ENCODE data around the gene KDM6A. TPM values are rescaled to one million over a fixed set of nuclear protein-coding genes. Genes with fewer than 3 reads are reported as not detected.

Gene KDM6A
- total RNA-seq, 2 experiments from 2014 or later: 20.9 to 21.5 TPM

- Mint-ChIP-seq H3K36me3 (peaks cover 8% of the 10 kb centered on the region), H3K27me3 (no peaks in the 10 kb centered on the region), H3K4me1 (ENCODE audit: low read depth) (peaks cover 31% of the 10 kb centered on the region), H3K9me3 (peaks cover 8% of the 10 kb centered on the region), H3K27ac (no peak overlapping the region), H3K4me3 (no peak overlapping the region)
- intact Hi-C loops (cut with micrococcal nuclease): no loop called here
- ChIA-PET CTCF (no interaction called here), POLR2A (no interaction called here)
- no peak for DNase-seq
These were observed 18.7 kb downstream of the KDM6A start for GRCh38 chrX:44891642-44892041.

- Mint-ChIP-seq H3K27me3 (no peaks in the 10 kb centered on the region), H3K4me3 (no peak overlapping the region), H3K9me3 (peaks cover 11% of the 10 kb centered on the region), H3K4me1 (ENCODE audit: low read depth) (peaks cover 39% of the 10 kb centered on the region), H3K36me3 (peaks cover 14% of the 10 kb centered on the region), H3K27ac (no peak overlapping the region)
- DNase-seq: no peak
- POLR2A ChIA-PET: no interaction called here
- CTCF ChIA-PET: no interaction called here
- intact Hi-C loops (cut with micrococcal nuclease): no loop called here
These were observed 23.8 kb downstream of the KDM6A start for GRCh38 chrX:44896876-44897186.

GRCh38 chrX:44897539-44897938 is 24.6 kb downstream of the KDM6A start:
- DNase-seq: no peak
- no peak overlapping the region for H3K27ac Mint-ChIP-seq
- CTCF ChIA-PET: no interaction called here

GRCh38 chrX:44898411-44899221 is 25.6 kb downstream of the KDM6A start:
- H3K9me3 Mint-ChIP-seq: peaks cover 17% of the 10 kb centered on the region
- ChIA-PET CTCF (interaction anchor here (0.9 to 1.0 kb wide), 2 partner anchors 179 to 940 kb away, joined by 3 read pairs; no protein-coding TSS in a partner anchor), POLR2A (interaction anchor here (1.0 to 1.3 kb wide), 2 partner anchors 26 to 99 kb away, joined by 3 to 5 read pairs; partner anchors contain the start of gene KDM6A)
- peaks cover 50% of the 10 kb centered on the region for H3K4me1 Mint-ChIP-seq (ENCODE audit: low read depth)
- peak overlapping the region; percentile 45 for H3K27ac Mint-ChIP-seq
- peak; percentile 11 for DNase-seq
- no peak overlapping the region for H3K4me3 Mint-ChIP-seq
- H3K27me3 Mint-ChIP-seq: no peaks in the 10 kb centered on the region
- intact Hi-C loops (cut with micrococcal nuclease): no loop called here
- peaks cover 15% of the 10 kb centered on the region for H3K36me3 Mint-ChIP-seq

More at GRCh38 chrX:44897539-44897938, 24.6 kb downstream of the KDM6A start:
- intact Hi-C loops (cut with micrococcal nuclease): no loop called here
- H3K4me3 Mint-ChIP-seq: no peak overlapping the region
- POLR2A ChIA-PET: no interaction called here
- peaks cover 42% of the 10 kb centered on the region for H3K4me1 Mint-ChIP-seq (ENCODE audit: low read depth)
- peaks cover 15% of the 10 kb centered on the region for H3K36me3 Mint-ChIP-seq
- H3K9me3 Mint-ChIP-seq: peaks cover 13% of the 10 kb centered on the region
- H3K27me3 Mint-ChIP-seq: no peaks in the 10 kb centered on the region

- no peak overlapping the region for H3K4me3 Mint-ChIP-seq
These were observed 27.0 kb downstream of the KDM6A start for GRCh38 chrX:44899946-44900345.

GRCh38 chrX:44903107-44903506 is 30.1 kb downstream of the KDM6A start:
- CTCF ChIA-PET: no interaction called here

More at GRCh38 chrX:44899946-44900345, 27.0 kb downstream of the KDM6A start:
- Mint-ChIP-seq H3K4me1 (ENCODE audit: low read depth) (peaks cover 57% of the 10 kb centered on the region), H3K36me3 (peaks cover 15% of the 10 kb centered on the region), H3K27ac (no peak overlapping the region), H3K27me3 (no peaks in the 10 kb centered on the region), H3K9me3 (peaks cover 17% of the 10 kb centered on the region)
- ChIA-PET CTCF (interaction anchor here (1.0 kb wide), 1 partner anchor 941 kb away, joined by 3 read pairs; no protein-coding TSS in a partner anchor), POLR2A (interaction anchor here (1.3 kb wide), 1 partner anchor 98 kb away, joined by 3 read pairs; no protein-coding TSS in a partner anchor)
- intact Hi-C loops (cut with micrococcal nuclease): loop anchor here (10.0 kb wide), 1 partner anchor 95 kb away; no protein-coding TSS in a partner anchor
- no peak for DNase-seq

GRCh38 chrX:44903830-44904530 is 31.0 kb downstream of the KDM6A start:
- no peak overlapping the region for H3K4me3 Mint-ChIP-seq
- CTCF ChIA-PET: no interaction called here

More at GRCh38 chrX:44903107-44903506, 30.1 kb downstream of the KDM6A start:
- POLR2A ChIA-PET: no interaction called here
- Mint-ChIP-seq H3K27ac (peak overlapping the region; percentile 53), H3K4me1 (ENCODE audit: low read depth) (peaks cover 67% of the 10 kb centered on the region), H3K27me3 (no peaks in the 10 kb centered on the region), H3K9me3 (peaks cover 7% of the 10 kb centered on the region), H3K4me3 (peak overlapping the region; percentile 4), H3K36me3 (peaks cover 4% of the 10 kb centered on the region)
- DNase-seq: peak; percentile 41
- intact Hi-C loops (cut with micrococcal nuclease): loop anchor here (10.0 kb wide), 1 partner anchor 92 kb away; no protein-coding TSS in a partner anchor

GRCh38 chrX:44904542-44905115 is 31.6 kb downstream of the KDM6A start:
- Mint-ChIP-seq H3K27ac (peak overlapping the region; percentile 8), H3K27me3 (no peaks in the 10 kb centered on the region), H3K36me3 (peaks cover 4% of the 10 kb centered on the region), H3K9me3 (peaks cover 7% of the 10 kb centered on the region), H3K4me1 (ENCODE audit: low read depth) (peaks cover 61% of the 10 kb centered on the region), H3K4me3 (no peak overlapping the region)
- intact Hi-C loops (cut with micrococcal nuclease): loop anchor here (10.0 kb wide), 1 partner anchor 90 kb away; no protein-coding TSS in a partner anchor
- ChIA-PET CTCF (no interaction called here), POLR2A (interaction anchor here (1.1 kb wide), 1 partner anchor 9 kb away, joined by 3 read pairs; no protein-coding TSS in a partner anchor)
- no peak for DNase-seq

More at GRCh38 chrX:44903830-44904530, 31.0 kb downstream of the KDM6A start:
- POLR2A ChIA-PET: no interaction called here
- H3K36me3 Mint-ChIP-seq: peaks cover 4% of the 10 kb centered on the region
- H3K9me3 Mint-ChIP-seq: peaks cover 7% of the 10 kb centered on the region
- no peak for DNase-seq
- no peaks in the 10 kb centered on the region for H3K27me3 Mint-ChIP-seq
- H3K4me1 Mint-ChIP-seq (ENCODE audit: low read depth): peaks cover 66% of the 10 kb centered on the region
- intact Hi-C loops (cut with micrococcal nuclease): loop anchor here (10.0 kb wide), 1 partner anchor 91 kb away; no protein-coding TSS in a partner anchor
- peak overlapping the region; percentile 52 for H3K27ac Mint-ChIP-seq

GRCh38 chrX:44906041-44906440 is 33.1 kb downstream of the KDM6A start:
- DNase-seq: no peak
- H3K36me3 Mint-ChIP-seq: peaks cover 2% of the 10 kb centered on the region
- intact Hi-C loops (cut with micrococcal nuclease): loop anchor here (10.0 kb wide), 1 partner anchor 89 kb away; no protein-coding TSS in a partner anchor
- H3K4me1 Mint-ChIP-seq (ENCODE audit: low read depth): peaks cover 56% of the 10 kb centered on the region
- no peak overlapping the region for H3K27ac Mint-ChIP-seq
- peaks cover 7% of the 10 kb centered on the region for H3K9me3 Mint-ChIP-seq
- POLR2A ChIA-PET: no interaction called here
- no peak overlapping the region for H3K4me3 Mint-ChIP-seq
- CTCF ChIA-PET: no interaction called here
- no peaks in the 10 kb centered on the region for H3K27me3 Mint-ChIP-seq

GRCh38 chrX:44906542-44906941 is 33.6 kb downstream of the KDM6A start:
- H3K27me3 Mint-ChIP-seq: no peaks in the 10 kb centered on the region
- ChIA-PET CTCF (no interaction called here), POLR2A (no interaction called here)
- H3K36me3 Mint-ChIP-seq: peaks cover 2% of the 10 kb centered on the region
- DNase-seq: no peak
- peaks cover 55% of the 10 kb centered on the region for H3K4me1 Mint-ChIP-seq (ENCODE audit: low read depth)
- peaks cover 7% of the 10 kb centered on the region for H3K9me3 Mint-ChIP-seq
- intact Hi-C loops (cut with micrococcal nuclease): loop anchor here (10.0 kb wide), 1 partner anchor 88 kb away; no protein-coding TSS in a partner anchor
- H3K4me3 Mint-ChIP-seq: no peak overlapping the region
- no peak overlapping the region for H3K27ac Mint-ChIP-seq

GRCh38 chrX:44908153-44908552 is 35.2 kb downstream of the KDM6A start:
- DNase-seq: no peak
- H3K36me3 Mint-ChIP-seq: no peaks in the 10 kb centered on the region
- CTCF ChIA-PET: interaction anchor here (0.6 kb wide), 1 partner anchor 1501 kb away, joined by 6 read pairs; no protein-coding TSS in a partner anchor
- no peaks in the 10 kb centered on the region for H3K27me3 Mint-ChIP-seq
- intact Hi-C loops (cut with micrococcal nuclease): loop anchor here (10.0 kb wide), 1 partner anchor 87 kb away; no protein-coding TSS in a partner anchor
- peaks cover 1% of the 10 kb centered on the region for H3K9me3 Mint-ChIP-seq
- peak overlapping the region; percentile 33 for H3K27ac Mint-ChIP-seq
- POLR2A ChIA-PET: no interaction called here
- H3K4me3 Mint-ChIP-seq: no peak overlapping the region
- H3K4me1 Mint-ChIP-seq (ENCODE audit: low read depth): peaks cover 52% of the 10 kb centered on the region

GRCh38 chrX:44908827-44909226 is 35.8 kb downstream of the KDM6A start:
- DNase-seq: no peak
- Mint-ChIP-seq H3K4me3 (no peak overlapping the region), H3K27ac (no peak overlapping the region), H3K4me1 (ENCODE audit: low read depth) (peaks cover 50% of the 10 kb centered on the region), H3K27me3 (no peaks in the 10 kb centered on the region), H3K9me3 (no peaks in the 10 kb centered on the region), H3K36me3 (no peaks in the 10 kb centered on the region)
- POLR2A ChIA-PET: no interaction called here
- CTCF ChIA-PET: no interaction called here
- intact Hi-C loops (cut with micrococcal nuclease): loop anchor here (10.0 kb wide), 1 partner anchor 86 kb away; no protein-coding TSS in a partner anchor
